EL (cell line): Measurements from ENCODE around the gene SPAG9.
A peak's percentile ranks its signal among the peaks of the same experiment; 100 is the strongest.

Experiments used
- DNase-seq: peaks from one replicate; pipeline ENCODE4 v3.0.0-alpha.2; 2016

Gene SPAG9

DNA sequence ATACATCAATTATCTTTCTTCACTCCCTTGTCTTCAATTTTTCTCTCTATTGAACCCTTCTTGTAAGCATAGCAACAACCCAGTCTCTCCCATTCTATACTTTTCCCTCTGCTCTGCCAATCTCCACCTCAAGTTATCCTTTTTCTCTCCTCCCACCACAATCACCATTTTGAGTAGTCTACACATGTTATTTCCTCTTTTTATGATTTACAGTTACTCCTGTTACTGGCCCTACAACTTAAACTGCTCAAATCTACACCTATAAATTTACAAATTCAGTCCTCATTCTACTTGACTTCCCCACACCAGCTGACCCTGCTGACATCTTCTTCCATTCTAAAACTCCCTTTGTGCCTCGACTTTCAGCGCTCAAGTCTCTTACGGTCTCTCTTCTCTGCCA lies 84.6 kb downstream of the SPAG9 start:
- no peak for DNase-seq

DNA sequence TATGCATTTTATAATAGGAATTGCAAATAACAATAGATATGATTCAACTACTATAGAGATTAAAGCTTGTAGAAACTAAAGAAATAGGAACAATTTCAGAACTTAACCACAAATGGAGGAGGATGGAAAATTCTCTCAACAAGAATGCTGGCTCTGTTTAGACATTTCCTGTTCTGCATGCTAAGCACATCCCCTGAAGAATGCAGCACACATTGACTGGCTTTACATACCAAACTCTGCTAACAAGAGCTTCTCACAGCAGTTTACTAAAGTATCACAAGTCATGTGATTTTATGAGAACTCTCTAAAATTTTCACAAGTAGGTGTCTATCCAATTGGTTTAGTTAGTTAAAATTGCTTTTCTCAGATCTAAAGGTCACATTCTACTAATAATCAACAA lies 85.2 kb downstream of the SPAG9 start:
- DNase-seq = peak; percentile 63

DNA sequence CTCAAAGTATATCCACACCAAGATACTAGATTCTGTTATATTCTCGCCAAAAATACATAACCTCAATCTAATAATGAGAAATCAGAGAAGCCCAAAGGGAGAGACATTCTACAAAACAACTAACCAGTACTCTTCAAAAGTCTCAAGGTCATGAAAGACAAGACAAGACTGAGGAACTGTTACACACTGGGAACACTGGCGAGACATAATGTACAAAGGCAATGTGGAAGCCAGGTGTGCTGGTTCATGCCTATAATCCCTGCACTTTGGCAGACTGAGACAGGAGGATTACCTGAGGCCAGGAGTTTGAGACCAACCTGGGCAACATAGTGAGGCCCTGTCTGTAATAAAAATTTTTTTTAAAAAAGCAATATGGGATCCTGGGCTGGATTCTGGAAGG lies 85.9 kb downstream of the SPAG9 start:
- DNase-seq = no peak

DNA sequence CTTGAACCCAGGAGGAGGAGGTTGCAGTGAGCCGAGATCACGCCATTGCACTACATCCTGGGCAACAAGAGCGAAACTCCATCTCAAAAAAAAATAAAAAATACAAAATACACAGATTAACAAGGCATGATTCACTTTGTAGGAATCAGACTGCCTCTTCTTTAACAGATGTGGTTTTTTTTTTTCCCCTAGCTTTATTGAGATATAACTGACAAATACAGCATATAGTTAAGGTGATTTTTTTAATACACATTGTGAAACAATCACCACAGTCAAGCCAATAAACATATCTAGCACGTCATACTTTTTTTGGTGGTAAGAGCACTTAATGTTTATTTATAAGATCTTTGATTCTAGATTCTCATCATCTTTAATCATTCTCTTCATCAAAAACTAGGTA lies 87.8 kb downstream of the SPAG9 start:
- DNase-seq = peak; percentile 27

DNA sequence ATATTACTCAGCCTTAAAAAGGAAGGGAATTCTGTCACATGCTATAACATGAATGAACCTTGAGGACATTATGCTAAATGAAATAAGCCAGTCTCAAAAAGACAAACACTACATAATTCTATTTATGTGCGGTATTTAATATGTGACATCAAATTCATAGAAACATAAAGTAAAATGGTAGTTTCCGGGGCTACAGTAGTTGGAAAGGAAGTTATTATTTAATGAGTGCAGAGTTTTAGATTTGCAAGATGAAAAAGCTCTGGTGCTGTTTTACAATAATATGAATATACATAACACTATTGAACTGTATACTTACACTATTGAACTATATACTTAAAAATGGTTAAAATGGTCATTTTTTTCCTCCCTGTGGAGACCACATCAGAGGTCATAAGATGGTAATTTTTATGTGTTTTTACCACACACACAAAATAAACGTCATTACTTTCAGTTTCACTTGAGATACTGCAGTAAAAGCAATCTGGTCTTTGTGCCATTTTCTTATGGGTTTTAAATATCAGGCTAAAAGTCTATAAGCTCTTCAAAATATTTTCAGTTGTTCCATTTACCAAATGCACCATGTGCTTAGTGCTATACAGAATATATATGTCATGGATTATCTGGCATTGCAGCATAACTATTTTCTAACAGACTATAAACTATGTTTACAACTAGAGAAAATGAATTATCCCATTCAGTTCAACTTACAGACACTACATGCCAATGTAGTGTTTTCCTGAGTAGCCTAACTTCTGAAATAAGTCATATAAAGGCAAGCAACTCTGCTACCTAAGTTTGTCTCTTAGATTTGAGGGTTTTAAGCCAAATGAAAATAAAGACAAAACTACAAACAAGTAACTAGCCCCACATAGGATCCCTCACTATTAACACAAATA lies 90.9 kb downstream of the SPAG9 start:
- DNase-seq = peak; percentile 34

DNA sequence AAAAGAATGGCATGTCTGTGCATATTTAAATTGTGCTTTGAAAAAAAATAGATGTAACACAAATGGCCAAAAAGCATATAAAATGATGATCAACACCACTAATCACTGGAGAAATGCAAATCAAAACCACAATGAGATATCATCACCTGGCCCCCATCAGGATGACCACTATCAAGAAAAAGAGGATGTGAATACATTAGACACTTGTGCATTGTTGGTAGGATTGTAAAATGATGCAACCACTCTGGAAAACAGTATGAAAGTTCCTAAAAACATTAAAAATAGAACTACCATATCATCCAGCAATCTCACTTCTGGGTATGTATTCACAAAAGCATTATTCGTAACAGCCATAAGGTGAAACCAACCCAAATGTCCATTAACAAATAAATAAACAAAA lies 91.5 kb downstream of the SPAG9 start:
- no peak for DNase-seq

DNA sequence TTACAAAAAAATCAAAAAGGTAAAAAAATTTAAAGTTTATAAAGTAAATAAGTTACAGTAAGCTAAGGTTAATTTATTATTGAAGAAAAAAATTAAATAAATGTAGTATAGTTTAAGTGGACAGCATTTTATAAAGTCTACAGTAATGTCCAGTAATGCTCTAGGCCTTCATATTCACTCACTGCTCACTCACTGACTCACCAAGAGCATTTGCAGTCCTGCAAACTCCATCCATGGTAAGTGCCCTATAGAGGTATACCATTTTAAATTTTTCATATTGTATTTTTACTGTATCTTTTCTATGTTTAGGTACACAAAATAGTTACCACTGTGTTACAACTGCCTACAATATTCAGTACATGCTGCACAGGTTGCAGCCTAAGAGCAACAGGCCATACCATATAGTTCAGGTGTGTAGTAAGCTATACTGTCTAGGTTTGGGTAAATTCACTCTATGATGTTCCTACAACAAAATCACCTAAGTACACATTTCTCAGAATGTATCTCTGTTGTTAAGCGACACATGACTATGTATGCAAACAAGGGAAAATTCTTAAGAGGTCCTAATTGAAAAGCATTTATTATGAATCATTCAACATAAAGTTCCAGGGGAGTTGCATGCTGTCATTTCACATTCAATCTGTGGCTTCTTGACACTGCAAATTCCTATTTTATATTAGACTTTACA lies 92.3 kb downstream of the SPAG9 start:
- no peak for DNase-seq

DNA sequence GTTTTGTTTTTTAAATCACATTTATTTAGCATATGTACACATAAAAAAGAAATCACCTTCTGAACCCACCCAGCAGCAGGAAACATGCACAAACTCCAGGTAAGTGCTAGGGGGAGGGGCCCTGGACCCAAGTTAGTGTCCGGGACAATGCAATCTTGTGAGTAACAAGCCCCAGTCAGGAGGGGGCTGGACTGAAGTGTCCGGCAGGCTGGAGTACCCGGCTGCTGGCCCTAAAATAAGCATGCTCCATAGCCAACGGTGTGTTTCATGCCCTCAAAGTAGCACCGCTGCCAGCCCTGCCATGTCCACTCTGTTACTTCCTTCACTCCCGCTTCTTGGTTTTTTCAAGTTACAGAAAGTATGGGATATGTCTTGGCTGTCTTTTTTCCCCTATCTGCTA lies 102.1 kb downstream of the SPAG9 start:
- no peak for DNase-seq

DNA sequence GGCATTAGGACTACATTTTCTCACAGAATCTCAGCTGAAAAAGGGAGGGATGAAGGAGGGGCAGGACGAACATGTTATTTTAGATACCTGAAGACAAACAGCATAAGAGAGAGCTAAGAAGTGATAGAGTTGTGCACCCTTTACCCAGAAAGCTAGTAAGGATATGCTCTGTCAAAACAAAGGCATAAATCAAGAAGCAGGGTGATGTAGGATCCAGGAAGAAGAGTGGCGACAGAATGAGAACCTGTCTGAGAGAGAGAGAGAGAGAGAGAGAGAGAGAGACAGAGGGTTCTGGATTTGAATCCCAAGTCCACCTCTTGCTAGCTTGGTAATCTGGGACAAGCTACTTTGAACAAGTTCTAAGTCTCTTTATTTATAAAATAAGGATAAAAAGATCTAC lies 103.4 kb downstream of the SPAG9 start:
- no peak for DNase-seq

DNA sequence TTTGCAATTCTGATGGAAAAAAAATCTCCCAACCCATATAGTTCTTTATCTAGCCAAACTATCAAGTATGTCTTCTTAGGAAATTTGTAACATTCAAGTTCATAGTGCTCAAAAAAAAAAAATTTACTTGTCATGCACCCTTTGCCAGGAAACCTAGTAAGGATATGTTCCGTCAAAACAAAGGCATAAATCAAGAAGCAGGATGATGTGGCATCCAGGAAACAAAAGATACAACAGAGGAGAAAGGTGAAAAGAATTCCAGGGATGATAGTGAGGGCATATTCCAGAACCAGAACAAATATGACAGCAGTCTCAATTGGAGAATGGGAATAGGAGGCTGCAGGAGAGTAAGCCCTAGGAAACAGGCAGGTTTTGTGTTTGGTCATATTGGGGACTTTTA lies 104.6 kb downstream of the SPAG9 start:
- DNase-seq = no peak

DNA sequence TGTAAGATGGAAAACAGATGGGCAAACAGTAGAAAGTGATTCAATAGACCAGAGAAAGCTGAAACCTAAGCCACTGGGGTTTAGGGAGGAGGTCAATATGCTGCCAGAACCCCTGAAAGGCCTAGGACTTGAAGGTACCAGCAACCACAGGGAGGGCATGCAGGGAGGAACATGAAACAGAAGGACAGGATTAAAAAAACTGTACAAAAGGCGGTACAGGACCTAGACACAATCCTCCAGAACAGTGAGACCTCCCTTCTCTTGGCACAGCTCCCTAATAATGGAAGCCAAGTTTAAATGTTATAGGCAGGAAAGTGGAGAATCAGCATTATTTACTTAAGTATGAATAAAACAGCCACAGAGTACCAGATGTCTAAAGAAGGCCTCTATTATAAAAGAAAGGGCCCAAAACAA lies 105.5 kb downstream of the SPAG9 start:
- DNase-seq = no peak

DNA sequence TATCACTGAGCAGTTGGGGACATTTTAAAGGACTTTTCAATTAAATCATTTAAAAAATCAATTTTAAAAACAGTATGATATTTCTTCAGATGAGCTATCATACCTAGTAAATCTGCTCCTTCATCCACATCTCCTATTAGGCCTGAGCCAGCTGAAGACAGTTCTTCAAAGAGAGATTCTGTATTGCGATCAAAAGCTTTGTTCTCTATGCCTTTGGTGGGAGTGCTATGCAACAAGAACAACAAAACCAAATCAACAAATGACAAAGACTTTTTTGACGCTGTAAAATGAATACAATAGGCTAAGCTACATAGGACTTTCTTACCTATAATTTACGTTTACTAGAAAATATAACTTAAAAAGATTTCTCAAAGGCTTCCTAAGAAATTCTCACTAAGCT lies 106.5 kb downstream of the SPAG9 start:
- no peak for DNase-seq

DNA sequence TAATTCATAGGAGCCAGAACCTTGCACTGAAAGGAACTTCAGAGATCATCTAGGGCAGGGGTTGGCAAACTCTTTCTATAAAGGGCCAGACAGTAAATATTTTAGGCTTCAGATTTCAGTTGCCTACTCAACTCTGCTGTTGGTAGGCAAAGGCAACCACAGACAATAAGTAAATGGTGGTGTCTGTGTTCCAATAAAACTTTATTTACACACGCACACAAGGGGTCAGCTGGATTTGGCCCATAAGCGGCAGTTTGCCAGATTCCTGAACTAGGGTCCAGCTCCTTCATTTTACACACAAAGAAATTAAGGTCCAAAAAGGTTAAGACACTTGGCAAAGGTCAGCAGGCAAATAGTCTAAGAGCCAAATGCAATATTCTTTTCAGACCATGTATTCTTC lies 107.3 kb downstream of the SPAG9 start:
- DNase-seq = no peak

DNA sequence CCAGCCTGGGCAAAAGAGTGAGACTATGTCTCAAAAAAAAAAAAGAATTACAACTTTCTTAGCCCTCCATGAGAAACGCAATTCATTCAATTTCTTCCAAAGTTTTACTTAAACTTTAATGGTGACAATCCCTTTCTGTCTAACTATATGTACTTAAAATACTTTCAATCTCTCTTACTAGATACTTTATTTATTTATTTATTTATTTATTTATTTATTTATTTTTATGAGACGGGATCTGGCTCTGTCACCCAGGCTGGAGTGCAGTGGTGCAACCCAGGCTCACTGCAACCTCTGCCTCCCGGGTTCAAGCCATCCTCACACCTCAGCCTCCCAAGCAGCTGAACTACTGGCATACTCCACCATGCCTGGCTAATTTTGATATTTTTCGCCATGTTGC lies 108.1 kb downstream of the SPAG9 start:
- DNase-seq = no peak

DNA sequence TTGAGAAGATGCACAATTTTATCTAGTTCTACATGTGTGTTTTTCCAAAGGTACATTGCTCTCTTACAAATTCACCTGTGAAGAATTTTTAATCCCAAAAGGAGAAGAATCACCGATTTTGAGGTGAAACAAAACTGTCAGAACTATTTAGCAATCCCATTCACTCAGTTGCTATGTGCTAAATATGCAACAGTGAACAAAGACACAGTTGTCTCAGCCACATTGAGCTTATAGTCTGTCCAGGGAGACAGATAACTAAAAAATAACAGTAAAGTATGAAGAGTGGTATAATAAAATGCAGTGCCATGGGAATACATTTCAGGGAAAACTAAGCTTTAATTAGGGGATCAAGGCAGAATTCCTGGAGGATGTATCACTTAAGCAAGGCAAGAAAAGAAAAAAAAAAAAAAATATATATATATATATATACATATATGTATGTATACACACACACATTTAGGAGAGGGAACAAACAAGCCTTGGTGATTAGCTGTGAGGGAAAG lies 110.4 kb downstream of the SPAG9 start:
- DNase-seq = no peak

DNA sequence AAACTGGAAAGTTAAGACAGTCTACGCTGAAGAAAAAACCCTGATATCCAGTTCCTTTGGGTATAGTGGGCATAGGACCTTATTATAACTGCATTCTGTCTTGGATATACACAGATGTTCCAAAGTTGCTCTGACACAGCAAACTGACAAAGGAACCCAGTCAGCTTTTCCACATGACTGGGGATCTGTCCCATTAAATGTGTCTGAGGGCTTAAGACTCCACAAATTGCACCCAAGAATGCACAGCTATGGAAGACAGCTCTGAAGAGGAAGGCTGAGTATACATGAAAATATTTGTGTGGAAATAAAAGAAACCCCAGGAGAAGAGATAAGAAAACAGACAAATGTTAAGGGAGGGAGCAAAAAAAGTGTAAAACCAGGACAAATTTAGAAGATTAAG lies 114.1 kb downstream of the SPAG9 start:
- DNase-seq = peak; percentile 23

DNA sequence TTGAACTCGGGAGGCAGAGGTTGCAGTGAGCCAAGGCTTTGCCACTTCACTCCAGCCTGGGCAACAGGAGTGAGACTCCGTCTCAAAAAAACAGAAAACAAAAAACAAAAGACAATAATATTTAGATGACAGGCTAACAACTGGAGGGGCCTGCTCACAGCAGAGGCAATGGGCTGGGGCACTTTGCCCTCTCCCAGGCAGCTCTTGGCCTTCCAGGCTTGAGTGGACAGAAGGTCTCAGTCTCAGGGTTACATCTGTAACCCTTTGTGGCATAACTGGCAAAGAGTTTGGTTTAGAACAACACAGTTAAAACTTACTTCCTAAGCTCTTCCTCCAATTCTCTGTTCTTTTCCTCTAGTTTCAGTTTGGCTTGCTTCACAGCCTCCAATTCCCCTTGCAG lies 114.9 kb downstream of the SPAG9 start:
- DNase-seq = no peak

DNA sequence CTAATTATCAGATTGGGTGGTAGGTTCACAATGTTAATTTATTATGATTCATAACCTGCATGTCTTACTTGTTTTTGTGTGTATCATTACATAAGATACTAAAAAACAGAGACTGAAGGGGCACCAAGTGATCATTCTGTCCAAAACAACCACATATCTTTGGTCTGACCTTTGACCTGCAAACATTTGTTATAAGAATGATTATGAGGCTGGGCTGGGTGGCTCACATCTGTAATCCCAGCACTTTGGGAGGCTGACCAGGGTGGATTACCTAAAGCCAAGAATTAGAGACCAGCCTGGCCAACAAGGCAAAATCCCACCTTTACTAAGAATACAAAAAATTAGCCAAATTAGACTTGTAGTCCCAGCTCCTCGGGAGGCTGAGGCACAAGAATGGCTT lies 116.4 kb downstream of the SPAG9 start:
- DNase-seq = no peak

DNA sequence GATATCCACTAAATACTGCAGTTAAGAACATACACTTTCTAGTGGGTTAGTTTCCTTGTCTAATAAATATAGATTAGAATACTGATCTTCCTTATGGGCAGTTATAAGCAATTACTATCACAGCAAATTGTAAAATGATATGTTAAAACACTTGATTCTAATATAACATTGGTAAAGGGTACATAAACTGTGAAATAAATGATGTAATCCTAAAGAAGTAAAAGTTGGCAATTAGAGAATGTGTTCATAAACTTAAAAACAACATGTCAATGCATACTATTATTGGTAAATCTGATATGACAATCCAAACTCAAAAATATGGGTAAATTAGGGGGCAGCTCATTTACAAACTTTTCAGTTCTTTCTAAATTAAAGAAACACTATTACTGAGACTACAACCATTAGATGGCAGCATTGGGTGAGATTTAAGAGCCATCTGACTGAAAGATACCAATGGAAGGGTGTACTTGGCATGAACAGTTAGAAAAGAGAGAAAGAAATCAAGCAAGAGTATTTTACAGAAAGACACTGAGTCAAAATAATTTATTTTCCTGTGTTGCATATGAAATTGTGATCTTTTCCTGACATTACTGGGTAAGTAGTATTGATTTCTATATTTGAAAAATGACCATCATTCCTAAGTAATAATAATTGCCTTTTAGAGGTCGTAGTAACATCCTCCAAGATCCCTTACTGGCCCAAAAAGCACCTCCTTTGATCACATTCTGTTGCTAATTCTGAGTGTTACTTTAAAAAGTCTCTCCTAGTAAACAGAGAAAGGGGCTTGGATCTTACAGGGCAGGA lies 119.6 kb downstream of the SPAG9 start:
- DNase-seq = peak; percentile 62

DNA sequence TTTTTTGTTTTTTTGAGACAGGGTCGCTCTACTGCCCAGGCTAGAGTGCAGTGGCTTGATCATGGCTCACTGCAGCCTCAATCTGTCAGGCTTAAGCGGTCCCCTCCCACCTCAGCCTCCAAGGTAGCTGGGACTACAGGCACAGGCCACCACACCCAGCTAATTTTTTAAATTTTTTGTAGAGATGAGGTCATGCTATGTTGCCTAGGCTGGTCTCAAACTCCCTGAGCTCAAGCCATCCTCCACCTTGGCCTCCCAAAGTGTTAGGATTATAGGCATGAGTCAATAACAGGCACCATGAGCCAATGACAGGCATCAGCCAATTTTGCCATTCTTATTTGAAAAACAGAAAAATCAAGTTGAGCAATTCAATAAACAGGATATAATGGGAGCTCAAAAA lies 125.0 kb downstream of the SPAG9 start:
- no peak for DNase-seq

DNA sequence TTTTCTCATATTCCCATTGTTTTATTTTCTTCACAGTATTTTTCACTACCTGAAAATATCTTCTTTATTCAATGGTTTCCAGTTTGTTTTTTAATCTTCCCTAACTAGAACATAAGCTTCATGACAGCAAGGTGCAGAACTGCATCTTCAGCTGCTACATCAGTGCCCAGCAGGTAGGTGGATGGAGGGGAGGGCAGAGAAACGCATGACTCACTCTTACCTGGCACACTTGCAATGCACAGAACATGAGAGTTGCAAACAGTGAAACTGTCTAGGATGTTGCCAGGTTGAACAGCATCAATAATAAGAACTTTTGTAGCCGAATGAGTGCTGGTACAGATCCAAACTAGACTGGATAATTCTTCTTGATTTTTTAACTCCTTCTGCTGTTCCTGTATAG lies 127.1 kb downstream of the SPAG9 start:
- no peak for DNase-seq

DNA sequence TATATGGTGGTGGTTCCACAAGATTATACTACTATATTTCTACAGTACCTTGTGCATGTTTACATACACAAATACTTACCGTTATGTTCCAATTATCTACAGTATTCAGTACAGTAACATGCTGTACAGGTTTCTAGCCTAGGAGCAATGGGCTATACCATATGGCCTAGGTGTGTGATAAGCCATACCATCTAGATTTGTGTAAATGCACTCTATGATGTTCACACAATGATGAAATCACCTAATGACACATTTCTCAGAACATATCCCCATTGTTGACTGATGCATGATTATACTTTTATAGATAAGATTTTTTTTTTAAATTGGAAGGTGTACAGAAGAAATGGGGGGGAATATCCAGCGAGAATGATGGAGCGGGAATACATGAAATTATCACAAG lies 131.5 kb downstream of the SPAG9 start:
- DNase-seq = no peak

DNA sequence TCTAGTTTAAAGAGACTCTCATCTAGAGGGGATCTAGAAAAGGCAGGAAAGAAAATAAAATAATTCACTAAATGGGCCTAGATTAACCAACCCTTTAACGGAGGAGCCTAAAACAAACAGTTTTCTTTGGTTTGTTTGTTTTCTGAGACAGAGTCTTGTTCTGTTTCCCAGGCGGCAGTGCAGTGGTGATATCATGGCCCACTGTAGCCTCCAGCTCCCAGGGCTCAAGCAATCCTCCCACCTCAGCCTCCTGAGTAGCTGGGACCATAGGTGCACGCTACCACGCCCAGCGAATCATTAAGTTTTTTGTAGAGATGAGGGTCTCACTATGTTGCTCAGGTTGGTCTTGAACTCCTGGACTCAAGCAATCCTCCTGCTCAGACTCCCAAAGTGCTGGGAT lies 132.2 kb downstream of the SPAG9 start:
- DNase-seq = no peak
